ENCODE measurements around the gene CYP3A5.
"Not testable (repeated sequence)": the region's sequence is repeated elsewhere in the genome, so short reads cannot be mapped to it uniquely, and the experiment has no call there.

The CYP3A5 gene

GRCh38 chr7:99679400-99680191 is at the start of gene CYP3A5:
Gene CYP3A5, minus strand, starts transcription at chr7:99679996. Its CDS starts 100 bp downstream, at chr7:99679896.
- no peak for DNase-seq

- no peak for DNase-seq
Observed at GRCh38 chr7:99728615-99729014, 48.8 kb upstream of the CYP3A5 start.

- DNase-seq = not testable (repeated sequence)
Observed at GRCh38 chr7:99723201-99723600, 43.4 kb upstream of the CYP3A5 start.

- DNase-seq = no peak
Observed at GRCh38 chr7:99720800-99721595, 41.2 kb upstream of the CYP3A5 start.

GRCh38 chr7:99719996-99720769 is 40.4 kb upstream of the CYP3A5 start:
- DNase-seq = no peak

GRCh38 chr7:99713995-99714570 is 34.3 kb upstream of the CYP3A5 start:
- no peak for DNase-seq

GRCh38 chr7:99709838-99710578 is 30.2 kb upstream of the CYP3A5 start:
- no peak for DNase-seq

GRCh38 chr7:99709260-99709659 is 29.5 kb upstream of the CYP3A5 start:
- DNase-seq = no peak

GRCh38 chr7:99707096-99707495 is 27.3 kb upstream of the CYP3A5 start:
- DNase-seq = no peak

GRCh38 chr7:99699946-99700345 is 20.1 kb upstream of the CYP3A5 start:
- no peak for DNase-seq

- not testable (repeated sequence) for DNase-seq
Observed at GRCh38 chr7:99698867-99699730, 19.3 kb upstream of the CYP3A5 start.

- DNase-seq = no peak
Observed at GRCh38 chr7:99694912-99695304, 15.1 kb upstream of the CYP3A5 start.

- DNase-seq = no peak
Observed at GRCh38 chr7:99694201-99694911, 14.6 kb upstream of the CYP3A5 start.

GRCh38 chr7:99693427-99694200 is 13.8 kb upstream of the CYP3A5 start:
- DNase-seq = no peak

GRCh38 chr7:99693100-99693426 is 13.3 kb upstream of the CYP3A5 start:
- no peak for DNase-seq

- not testable (repeated sequence) for DNase-seq
Observed at GRCh38 chr7:99692563-99692962, 12.8 kb upstream of the CYP3A5 start.

GRCh38 chr7:99691658-99692057 is 11.9 kb upstream of the CYP3A5 start:
- not testable (repeated sequence) for DNase-seq

GRCh38 chr7:99690918-99691317 is 11.1 kb upstream of the CYP3A5 start:
- DNase-seq = not testable (repeated sequence)

- not testable (repeated sequence) for DNase-seq
Observed at GRCh38 chr7:99685871-99686608, 6.2 kb upstream of the CYP3A5 start.

Data from activated naive CD4-positive, alpha-beta T cell treated with Interleukin-2 at 50 U/mL for 16 hours (primary cell).